ENCODE data around the gene MROH2A.
"Not testable (repeated sequence)": the region's sequence is repeated elsewhere in the genome, so short reads cannot be mapped to it uniquely, and the experiment has no call there.

MROH2A gene

DNA sequence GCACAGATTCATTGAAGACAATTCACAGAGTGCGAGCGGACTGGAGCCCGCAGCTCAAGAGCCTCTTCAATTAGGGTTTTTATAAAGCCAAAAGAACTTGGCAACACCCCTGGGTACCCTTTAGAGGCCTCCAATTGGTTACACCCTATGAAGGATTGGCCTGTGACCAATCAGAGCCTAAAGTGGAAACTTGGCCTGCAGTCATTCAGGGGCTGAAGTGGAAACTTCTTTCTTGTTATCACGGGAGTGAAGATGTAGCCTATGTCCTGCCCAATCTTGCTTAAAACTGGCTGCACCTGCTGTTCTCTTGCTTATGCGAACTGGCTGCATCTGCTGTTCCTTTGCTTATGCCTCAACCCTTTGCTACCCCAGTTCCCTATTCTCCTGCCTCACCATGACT is 78.1 kb downstream of the MROH2A start:
- DNase-seq (ENCODE audit: low spot score), result no peak

DNA sequence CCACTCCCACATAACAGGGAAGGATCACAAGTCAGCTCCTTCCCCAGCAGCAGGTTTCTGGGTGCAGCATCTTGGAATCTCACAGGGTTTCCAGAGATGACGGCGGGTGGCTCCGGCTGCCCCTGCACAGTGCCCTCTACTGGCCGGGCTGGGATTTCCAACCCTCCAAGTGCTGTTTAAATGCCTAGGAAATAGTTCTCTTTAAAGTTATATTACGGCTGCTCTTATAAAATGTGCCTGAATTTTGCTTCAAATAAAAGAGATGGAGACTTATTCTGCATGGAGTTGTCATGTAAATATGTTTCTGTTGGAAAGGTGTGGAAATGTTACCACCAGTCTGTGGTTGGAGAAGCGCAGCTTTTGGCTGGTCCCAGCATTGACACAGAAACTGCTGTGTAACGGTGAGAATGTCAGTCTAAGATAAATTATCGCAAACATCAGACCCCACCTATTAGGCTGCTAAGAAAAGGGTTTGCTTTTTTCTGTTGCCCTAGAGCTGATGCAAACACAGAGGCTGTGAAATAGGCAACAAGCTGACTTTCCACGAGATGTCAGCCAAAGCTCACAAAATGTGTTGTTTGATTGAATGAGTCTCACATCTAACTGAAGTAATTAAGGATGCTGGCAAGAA is 79.5 kb downstream of the MROH2A start:
- peak; percentile 54 for DNase-seq (ENCODE audit: low spot score)

DNA sequence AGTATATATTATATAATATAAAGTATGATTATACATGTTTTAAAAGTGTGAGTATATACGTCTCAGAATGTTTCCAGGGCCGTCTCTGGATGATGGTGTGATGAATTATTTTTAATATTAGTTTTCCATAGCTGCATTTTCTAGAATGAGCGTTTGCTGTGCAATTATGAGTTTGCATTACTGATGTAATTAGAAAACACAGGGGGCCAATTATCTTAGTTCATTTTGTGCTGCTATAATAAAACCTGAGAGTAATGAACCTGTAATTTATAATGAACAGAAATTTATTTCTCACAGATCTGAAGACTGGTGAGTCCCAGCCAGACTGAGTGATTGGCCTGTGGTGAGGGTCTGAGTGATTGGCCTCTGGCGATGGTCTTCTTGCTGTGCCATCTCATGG is 80.2 kb downstream of the MROH2A start:
- DNase-seq (ENCODE audit: low spot score), result no peak

DNA sequence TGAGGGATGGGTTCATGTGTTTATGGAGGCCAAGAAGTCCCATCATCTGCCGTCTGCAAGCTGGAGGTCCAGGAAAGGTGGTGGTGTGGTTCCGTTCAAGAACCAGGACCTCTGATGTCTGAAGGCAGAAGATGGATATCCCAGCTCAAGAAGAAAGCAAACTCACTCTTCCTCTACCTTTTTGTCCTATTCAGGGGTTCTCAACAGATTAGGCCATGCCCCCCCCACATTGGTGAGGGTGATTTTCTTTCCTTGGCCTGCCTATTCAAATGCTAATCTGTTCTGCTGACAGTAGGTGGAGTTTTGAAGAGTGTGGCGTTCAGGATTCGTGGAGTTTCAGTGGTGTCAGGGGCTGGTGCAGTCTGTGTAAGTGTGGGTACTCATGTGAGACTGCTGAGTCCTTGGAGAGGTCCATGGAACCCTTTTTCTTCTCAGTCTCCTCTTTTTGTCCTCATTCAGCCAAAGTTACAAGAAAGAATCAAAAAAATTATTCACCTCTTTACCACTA is 84.2 kb downstream of the MROH2A start:
- DNase-seq (ENCODE audit: low spot score), result no peak

DNA sequence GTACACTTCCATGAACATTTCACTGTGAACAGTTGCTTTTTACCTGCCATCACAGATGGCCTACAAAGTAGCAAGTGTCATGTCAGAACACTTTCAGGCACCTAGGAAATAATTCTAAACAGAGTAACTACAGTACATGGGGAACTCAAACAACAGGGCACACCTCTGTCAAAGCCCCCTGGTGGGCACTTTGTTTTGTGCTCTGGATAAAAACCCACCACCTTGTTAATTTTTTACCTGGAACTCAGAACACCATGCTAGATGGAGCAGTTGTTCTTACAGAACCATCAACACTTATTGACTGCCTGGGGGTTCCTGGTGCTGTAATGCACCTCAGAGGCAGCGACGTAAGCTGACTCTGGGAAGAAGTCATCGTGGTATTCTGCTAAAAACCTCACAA is 87.7 kb downstream of the MROH2A start:
- DNase-seq (ENCODE audit: low spot score), result no peak

DNA sequence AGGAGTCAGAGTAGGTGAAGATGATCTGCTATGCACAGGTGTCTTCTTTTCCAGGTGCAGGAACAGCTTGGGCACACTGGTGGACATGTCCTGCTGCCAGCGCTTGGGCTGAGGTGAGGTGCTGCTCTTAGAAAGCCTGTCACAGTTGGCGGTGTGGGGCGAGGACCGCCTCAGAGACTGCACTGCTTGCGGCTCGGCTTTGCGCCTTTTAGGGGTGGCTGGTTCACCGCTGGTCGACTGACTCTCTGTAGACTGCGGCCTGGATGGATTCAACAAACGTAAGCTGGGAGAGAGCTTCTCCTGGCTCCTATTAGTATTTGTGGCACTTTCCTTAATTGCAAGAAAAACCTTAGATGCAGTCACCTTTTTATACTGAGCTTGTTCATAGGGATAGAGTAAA is 88.3 kb downstream of the MROH2A start:
- no peak for DNase-seq (ENCODE audit: low spot score)

DNA sequence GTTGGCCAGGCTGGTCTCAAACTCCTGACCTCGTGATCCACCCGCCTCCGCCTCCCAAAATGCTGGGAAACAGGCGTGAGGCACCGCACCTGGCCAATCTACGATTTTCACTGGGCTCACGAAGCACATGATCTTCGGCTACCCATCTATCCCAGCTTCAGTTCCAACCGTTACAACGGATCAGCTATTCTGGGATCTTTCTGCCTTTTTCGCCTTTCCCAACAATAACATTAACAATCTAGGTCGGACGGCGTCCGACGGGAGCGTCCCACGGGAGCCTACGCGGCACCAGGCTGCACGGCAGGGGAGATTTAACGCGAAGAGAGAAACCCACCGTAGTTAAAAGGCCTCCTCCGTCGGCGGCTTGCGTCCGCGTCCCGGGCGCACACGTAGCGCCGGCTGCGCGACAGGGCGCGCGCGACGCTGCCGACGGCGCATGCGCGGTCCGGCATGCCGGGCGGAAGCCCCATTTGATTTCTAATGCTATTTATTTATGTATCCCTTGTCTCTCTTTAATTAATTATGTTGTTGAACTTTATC is 89.9 kb downstream of the MROH2A start, which contains the start of gene MSL3B:
Gene MSL3B, minus strand, starts transcription at position 394 of the 540 bp plus-strand sequence.
- DNase-seq (ENCODE audit: low spot score), result peak; percentile 82

DNA sequence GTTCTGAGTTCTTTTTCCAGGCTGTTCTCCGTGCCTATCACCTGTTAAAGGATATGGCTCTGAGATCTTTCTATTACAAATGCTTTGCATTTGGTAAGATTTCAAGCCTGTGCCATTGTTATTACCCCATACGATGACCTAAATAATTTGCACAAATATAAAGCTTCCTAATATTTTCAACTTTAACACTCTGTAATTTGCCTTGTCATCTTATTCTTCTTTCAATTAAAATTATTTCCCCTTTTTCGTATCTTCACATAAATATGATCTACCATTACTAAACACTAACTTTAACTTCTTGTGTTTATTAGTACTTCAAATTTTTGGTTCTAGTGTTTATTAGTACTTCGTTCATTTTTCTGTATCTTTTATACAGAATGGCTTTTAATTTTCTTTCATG is 93.3 kb downstream of the MROH2A start:
- no peak for DNase-seq (ENCODE audit: low spot score)

DNA sequence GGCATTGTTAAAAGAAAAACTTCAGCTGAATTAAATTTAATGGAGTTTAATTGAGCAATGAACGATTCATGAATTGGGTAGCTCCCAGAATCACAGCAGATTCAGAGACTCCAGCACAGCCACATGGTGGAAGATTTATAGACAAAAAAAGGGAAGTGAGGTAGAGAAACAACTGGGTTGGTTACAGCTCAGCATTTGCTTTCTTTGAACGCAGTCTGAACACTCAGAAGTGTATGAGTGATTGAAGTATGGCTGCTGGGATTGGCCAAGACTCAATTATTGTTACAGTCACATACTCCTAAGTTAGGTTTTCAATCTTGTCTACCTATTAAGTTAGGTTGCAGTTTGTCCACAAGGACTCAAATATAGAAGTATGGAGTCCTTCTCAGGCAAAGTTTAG is 94.0 kb downstream of the MROH2A start:
- DNase-seq (ENCODE audit: low spot score), result not testable (repeated sequence)

DNA sequence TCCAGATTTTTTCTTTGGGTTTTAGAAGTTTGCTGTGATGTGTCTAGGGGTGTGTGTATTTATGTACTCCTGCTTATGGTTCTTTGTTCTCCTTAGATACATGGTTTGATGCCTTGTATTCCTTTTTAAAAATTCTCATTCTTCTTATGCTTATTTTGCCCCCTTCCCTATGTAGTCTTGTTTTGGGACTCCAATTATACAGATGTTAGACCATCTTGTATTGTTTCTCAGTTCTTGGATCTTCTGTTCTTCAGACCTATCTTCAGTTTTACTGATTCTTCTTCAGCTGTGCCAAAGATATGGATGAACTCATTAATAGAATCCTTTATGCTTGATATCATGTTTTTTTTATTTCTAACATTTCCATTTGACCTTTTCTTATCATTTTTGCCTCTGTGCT is 104.2 kb downstream of the MROH2A start:
- no peak for DNase-seq (ENCODE audit: low spot score)
